ENCODE results near the gene EPN1.
A peak's percentile ranks its signal among the peaks of the same experiment; 100 is the strongest.

The EPN1 gene

GRCh38 chr19:55645512-55645881 is 29.5 kb upstream of the EPN1 start:
- DNase-seq = peak in 2 of 10 donors; percentile 31 to 43
- intact Hi-C loops (cut with DNase I) = no loop called here

- intact Hi-C loops (cut with DNase I) = no loop called here
- peak in 2 of 10 donors; percentile 32 to 42 for DNase-seq
Measured at GRCh38 chr19:55646889-55647731, 27.9 kb upstream of the EPN1 start.

DNA sequence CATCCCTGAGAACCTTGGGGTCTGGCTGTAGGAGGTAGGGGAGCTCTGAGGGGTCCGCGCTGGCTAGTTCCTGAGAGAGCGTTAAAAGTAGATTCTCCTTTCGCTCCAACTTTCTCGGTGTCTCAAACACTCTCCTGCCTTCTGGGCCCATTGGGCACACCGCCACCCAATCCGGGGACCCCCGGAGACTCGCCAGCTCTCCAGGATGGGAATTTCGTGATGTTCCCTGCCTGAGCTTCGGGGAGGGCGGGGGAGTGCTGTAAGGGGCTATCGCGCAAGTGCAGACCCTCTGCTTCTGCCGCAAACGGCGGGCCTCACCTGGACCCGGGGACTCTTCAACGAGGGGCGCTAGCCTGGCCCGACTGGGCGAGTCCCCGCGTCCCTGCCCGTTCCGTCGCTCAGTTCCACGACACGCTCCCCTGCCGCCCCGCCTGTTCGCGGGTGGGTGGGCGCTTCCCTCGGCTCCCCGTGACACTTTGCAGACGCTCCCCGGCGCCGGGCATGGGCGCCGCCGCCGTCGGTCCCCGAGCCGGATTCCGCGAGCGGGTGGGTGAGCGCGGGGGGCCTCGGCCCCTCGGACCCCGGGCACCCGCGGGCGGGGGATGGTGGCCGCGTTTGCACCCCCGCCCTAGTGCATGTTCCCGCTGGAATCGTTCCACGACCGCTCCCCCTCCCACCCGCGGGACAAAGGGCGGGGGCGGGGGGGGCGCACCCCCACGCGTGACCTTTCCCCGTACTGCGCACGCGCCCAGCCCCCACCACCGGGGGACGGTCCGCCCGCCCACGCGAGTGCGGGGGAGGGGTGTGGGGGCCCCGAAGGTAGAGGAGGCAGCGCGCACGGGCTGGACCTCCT is 27.1 kb upstream of the EPN1 start, which contains the start of gene CCDC106:
Gene CCDC106, plus strand, starts transcription at position 481 of the 853 bp plus-strand sequence. CDS start 835 bp downstream, outside the sequence.
- intact Hi-C loops (cut with DNase I) = no loop called here
- DNase-seq = peak; percentile 58 to 97 (median 79)

DNA sequence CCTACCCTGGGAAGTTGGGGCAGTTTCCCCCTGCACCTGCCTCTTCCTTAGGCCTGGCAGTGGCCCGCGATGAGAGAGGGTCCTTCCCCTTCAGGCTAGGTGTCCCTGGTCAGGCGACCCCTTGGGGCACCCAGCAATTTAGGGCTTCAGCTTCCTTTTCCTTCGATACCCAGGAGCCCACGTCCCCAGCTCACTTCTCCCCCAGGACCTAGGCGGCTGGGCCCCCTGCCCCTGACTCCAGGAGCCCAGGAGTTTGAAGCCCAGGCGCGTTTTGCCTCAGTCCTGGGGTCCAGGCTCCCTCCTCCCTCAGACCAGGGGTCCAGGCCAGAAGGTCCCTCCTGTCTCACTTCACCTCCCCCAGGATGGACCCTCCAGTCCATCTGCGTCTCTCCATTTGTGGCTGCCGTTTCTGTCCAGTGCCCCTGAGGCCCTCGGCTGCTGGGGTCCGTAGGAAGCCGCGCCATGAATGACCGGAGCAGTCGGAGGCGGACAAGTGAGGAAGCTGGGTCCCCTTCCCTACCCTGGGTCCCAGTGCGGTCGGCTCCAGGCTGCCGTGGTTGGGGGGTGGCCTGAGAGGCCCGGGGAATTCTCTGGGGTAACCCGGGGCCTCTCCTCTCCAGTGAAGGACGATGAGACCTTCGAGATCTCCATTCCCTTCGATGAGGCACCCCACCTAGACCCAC is 26.3 kb upstream of the EPN1 start:
- intact Hi-C loops (cut with DNase I) = no loop called here

DNA sequence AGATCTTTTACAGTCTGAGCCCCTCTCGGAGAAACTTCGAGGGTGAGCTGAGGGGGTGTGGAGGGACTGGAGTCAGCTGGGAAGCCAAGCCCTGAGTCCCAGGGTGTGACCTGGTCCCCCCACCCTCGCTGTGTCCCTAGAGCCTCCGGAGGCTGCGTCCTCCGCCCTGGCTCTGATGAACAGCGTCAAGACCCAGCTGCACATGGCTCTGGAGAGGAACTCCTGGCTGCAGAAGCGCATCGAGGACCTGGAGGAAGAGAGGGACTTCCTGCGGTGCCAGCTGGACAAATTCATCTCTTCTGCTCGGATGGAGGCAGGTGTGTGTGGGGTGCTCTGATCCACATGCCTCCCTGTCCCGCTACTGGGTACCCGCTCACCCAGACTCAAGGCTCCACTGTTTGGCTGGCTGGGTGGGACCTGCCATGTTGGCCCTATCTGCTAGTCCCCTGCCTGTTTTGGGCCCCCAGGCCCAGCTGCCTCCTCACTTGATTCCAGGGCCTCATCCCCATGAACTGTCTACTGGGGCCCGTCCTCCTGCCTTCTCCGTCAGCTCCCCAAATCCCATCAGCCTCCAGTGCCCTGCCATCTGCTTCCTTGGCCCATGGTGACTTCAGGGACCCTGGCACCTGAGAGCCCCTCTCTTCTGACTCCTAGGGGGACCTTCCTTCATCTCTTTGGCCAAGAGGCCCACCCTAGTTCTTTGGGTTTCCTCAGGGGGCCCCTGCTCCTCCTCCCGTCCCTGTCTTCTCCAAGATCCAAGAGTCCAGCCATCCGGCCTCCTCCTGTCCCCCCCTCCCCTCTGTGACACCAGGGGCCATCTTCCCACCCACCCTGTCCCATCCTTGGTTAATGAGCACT is 25.5 kb upstream of the EPN1 start:
- DNase-seq = peak in 2 of 10 donors; percentile 54 to 62
- intact Hi-C loops (cut with DNase I) = no loop called here

More for the DNA sequence above, 26.3 kb upstream of the EPN1 start:
- peak in 2 of 10 donors; percentile 48 to 67 for DNase-seq

- DNase-seq = peak in 2 of 10 donors; percentile 37 to 75
- intact Hi-C loops (cut with DNase I) = no loop called here
Measured at GRCh38 chr19:55650126-55650557, 24.9 kb upstream of the EPN1 start.

DNA sequence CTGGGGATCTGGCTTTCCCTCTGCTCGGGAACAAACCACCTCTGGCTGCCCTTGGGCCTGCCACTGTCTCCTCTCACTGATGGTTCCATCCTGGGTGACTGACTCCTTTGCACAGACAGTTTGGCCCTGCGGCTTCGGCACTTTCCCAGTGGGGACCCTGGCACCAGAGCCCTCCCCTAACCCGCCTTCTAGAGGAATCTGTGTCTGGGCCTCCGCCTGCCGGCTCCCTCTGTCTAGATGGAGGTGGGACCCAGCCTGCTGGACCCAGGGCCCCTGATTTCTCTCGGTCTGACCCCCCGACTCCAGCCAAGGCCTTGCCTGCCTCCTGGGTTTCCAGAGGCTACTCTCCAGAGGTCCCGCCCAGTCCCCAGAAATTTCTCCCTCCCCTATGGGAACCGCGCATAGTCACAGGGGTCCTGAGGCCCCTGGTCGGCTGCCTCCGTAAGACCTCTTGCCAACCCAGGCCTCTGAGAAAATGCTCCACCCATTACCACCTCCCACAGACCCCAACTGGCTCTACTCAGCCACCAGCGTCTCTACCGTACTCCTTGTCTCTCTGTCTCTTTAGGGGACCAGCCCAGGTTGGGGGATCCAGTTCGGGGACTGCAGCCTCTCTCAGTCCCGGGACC is 24.3 kb upstream of the EPN1 start:
- intact Hi-C loops (cut with DNase I) = no loop called here
- peak in 1 of 10 donors; percentile 32 for DNase-seq

DNA sequence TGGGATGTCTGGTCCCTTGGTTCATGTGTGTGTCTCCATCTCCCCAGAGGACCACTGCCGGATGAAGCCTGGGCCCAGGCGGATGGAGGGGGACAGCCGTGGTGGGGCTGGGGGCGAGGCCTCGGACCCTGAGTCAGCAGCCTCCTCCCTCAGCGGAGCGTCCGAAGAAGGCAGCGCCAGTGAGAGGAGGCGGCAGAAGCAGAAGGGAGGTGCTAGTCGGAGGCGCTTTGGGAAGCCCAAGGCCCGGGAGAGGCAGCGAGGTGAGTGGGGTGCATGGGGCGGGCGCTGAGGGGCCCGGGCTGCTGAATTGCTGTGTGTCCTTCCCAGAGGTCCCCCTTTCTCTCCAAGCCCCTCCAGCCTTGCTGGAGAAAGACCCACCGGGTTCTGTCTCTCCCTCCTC is 23.8 kb upstream of the EPN1 start:
- DNase-seq = peak in 2 of 10 donors; percentile 62
- intact Hi-C loops (cut with DNase I) = no loop called here

- intact Hi-C loops (cut with DNase I) = no loop called here
- peak in 1 of 10 donors; percentile 67 for DNase-seq
Measured at GRCh38 chr19:55652311-55653128, 22.5 kb upstream of the EPN1 start.

- intact Hi-C loops (cut with DNase I) = no loop called here
- DNase-seq = peak; percentile 95 to 99 (median 97)
Measured at GRCh38 chr19:55653651-55654322, 21.2 kb upstream of the EPN1 start.

GRCh38 chr19:55654323-55654867 is 20.6 kb upstream of the EPN1 start:
- intact Hi-C loops (cut with DNase I) = no loop called here
- peak; percentile 93 to 100 (median 98) for DNase-seq

- intact Hi-C loops (cut with DNase I) = no loop called here
Measured at GRCh38 chr19:55654868-55655647, 20.0 kb upstream of the EPN1 start, which contains the start of gene U2AF2. U2AF2 (plus strand) TSS chr19:55655035; CDS start chr19:55655105, 70 bp downstream.

DNA sequence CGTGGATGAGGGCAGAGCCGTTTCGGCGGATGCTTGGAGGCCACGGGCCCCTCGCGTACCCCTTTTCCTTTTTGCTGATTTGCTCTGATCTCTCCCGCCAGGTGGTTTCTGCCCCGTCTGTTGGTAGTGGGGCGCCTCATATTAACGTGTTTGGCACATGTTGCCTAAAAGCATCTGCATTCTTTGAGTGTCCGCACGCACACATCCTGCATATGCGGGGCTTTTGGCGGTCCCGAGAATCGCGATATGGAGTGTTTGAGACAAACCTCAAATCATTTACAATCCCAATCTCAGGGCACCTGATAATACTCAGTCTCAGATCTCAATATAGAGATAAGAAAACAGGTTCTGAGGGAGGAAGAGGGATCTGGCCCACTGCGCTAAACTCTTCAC is 19.4 kb upstream of the EPN1 start:
- DNase-seq = no peak
- intact Hi-C loops (cut with DNase I) = no loop called here

More at GRCh38 chr19:55654868-55655647, 20.0 kb upstream of the EPN1 start, which contains the start of gene U2AF2:
- DNase-seq = peak; percentile 88 to 99 (median 94)

GRCh38 chr19:55656552-55656951 is 18.5 kb upstream of the EPN1 start:
- intact Hi-C loops (cut with DNase I) = no loop called here
- no peak for DNase-seq

GRCh38 chr19:55656988-55657747 is 17.9 kb upstream of the EPN1 start:
- DNase-seq = peak in 1 of 10 donors; percentile 61
- intact Hi-C loops (cut with DNase I) = no loop called here
